GM12872 (cell line): ENCODE measurements around the gene PCDH18.

Experiments used
- CTCF ChIP-seq: IDR thresholded peaks from 3 replicates; pipeline ENCODE4 v1.5.1; 2011; ENCODE audit warnings: low read depth, mild to moderate bottlenecking, low read length, moderate library complexity; ENCODE audit not compliant: insufficient read depth

PCDH18 gene

GRCh38 chr4:137529432-137529831, 2.9 kb downstream of the PCDH18 start:
- TF ChIP-seq CTCF = no peak

GRCh38 chr4:137528673-137529072, 3.6 kb downstream of the PCDH18 start:
- no peak for TF ChIP-seq CTCF

- TF ChIP-seq CTCF = no peak
These were observed 5.6 kb downstream of the PCDH18 start for GRCh38 chr4:137526681-137527080.

GRCh38 chr4:137524725-137525369, 7.4 kb downstream of the PCDH18 start:
- no peak for TF ChIP-seq CTCF

- TF ChIP-seq CTCF = no peak
These were observed 9.0 kb downstream of the PCDH18 start for GRCh38 chr4:137523329-137523728.

- no peak for TF ChIP-seq CTCF
These were observed 11.2 kb downstream of the PCDH18 start for GRCh38 chr4:137521053-137521452.

GRCh38 chr4:137519406-137519805, 12.9 kb downstream of the PCDH18 start:
- TF ChIP-seq CTCF = no peak
